ENCODE measurements around the gene TGIF2.

GRCh38 chr20:36632487-36633284 is 59.3 kb downstream of the TGIF2 start:
- TF ChIP-seq, protein P1, sequence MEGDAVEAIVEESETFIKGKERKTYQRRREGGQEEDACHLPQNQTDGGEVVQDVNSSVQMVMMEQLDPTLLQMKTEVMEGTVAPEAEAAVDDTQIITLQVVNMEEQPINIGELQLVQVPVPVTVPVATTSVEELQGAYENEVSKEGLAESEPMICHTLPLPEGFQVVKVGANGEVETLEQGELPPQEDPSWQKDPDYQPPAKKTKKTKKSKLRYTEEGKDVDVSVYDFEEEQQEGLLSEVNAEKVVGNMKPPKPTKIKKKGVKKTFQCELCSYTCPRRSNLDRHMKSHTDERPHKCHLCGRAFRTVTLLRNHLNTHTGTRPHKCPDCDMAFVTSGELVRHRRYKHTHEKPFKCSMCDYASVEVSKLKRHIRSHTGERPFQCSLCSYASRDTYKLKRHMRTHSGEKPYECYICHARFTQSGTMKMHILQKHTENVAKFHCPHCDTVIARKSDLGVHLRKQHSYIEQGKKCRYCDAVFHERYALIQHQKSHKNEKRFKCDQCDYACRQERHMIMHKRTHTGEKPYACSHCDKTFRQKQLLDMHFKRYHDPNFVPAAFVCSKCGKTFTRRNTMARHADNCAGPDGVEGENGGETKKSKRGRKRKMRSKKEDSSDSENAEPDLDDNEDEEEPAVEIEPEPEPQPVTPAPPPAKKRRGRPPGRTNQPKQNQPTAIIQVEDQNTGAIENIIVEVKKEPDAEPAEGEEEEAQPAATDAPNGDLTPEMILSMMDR (IDR thresholded peaks at IDR 0.05) = no peak
- TF ChIP-seq NFE2L1 (CRISPR knock-in tag; IDR thresholded peaks at IDR 0.05) (no peak), JUN (CRISPR knock-in tag; IDR thresholded peaks at IDR 0.05) (no peak), NR1H2 (CRISPR knock-in tag; IDR thresholded peaks at IDR 0.05) (no peak)
- TF ChIP-seq, protein P2, sequence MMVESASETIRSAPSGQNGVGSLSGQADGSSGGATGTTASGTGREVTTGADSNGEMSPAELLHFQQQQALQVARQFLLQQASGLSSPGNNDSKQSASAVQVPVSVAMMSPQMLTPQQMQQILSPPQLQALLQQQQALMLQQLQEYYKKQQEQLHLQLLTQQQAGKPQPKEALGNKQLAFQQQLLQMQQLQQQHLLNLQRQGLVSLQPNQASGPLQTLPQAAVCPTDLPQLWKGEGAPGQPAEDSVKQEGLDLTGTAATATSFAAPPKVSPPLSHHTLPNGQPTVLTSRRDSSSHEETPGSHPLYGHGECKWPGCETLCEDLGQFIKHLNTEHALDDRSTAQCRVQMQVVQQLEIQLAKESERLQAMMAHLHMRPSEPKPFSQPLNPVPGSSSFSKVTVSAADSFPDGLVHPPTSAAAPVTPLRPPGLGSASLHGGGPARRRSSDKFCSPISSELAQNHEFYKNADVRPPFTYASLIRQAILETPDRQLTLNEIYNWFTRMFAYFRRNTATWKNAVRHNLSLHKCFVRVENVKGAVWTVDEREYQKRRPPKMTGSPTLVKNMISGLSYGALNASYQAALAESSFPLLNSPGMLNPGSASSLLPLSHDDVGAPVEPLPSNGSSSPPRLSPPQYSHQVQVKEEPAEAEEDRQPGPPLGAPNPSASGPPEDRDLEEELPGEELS (CRISPR knock-in tag; IDR thresholded peaks at IDR 0.05) = no peak
